Measurements from ENCODE around the gene MLXIPL.
"Not testable (repeated sequence)": the region's sequence is repeated elsewhere in the genome, so short reads cannot be mapped to it uniquely, and the experiment has no call there.

MLXIPL gene

DNA sequence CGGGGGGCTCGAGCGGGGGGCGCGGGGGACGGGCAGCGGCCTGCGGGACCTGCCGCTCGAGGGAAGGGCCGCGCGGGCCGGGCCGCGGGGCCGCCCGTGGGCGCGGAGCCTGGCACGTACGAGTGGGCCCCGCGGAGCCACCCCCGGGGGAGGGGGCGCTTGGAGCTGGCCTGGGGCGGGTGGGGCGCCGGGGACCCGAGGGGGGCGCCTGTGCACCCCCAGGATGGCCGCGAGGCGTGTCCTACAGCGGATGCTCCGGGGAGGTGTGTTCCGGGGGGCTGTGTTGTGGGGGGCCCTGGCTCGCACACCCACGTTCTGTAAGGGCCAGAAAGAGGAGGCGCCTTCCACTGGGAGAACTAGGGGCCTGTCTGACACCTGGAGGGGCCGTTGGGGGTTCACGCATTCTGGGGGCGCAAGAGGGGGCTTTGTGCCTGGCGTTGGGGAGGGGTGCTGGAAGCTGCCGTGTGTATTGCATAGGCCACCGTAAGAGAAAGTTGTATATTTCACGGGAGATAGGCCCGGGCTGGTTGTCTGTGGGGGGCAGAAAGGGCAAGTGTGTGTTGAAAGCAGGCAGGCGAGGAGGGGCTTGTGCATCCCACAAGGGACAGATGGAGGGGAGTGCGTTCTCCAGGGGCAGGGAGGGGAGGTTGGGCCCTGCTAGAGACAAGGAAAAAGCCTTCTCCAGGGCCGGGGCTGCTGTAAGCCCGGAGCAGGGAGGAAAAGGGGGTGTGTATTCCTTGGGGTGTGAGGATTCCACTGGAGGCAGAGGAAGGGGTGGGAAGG lies 44.0 kb upstream of the MLXIPL start:
- H3K9me3 ChIP-seq (ENCODE audit: insufficient read depth, low read length): peaks cover 5% of the 10 kb centered on the region; the same call in 1 of the 2 replicates
- peaks cover 15% of the 10 kb centered on the region for H3K4me1 ChIP-seq (ENCODE audit: insufficient read depth, insufficient read length)
- no peak for DNase-seq (ENCODE audit: low read depth, low spot score)
- H3K4me3 ChIP-seq (ENCODE audit: insufficient read length, low read depth): peak overlapping the region; percentile 47
- TF ChIP-seq ZNF274 (IDR thresholded peaks at IDR 0.05; ENCODE audit: low read depth, low read length): no peak
- TF ChIP-seq SUZ12 (IDR thresholded peaks at IDR 0.05; ENCODE audit: extremely low read depth, insufficient read depth, insufficient read length): no peak
- TF ChIP-seq YY1 (IDR thresholded peaks at IDR 0.05; ENCODE audit: insufficient read depth, insufficient read length): no peak
- no peaks in the 10 kb centered on the region for H3K36me3 ChIP-seq (ENCODE audit: insufficient read depth, insufficient read length, low read length)
- H3K27me3 ChIP-seq (ENCODE audit: insufficient read depth, insufficient read length): no peaks in the 10 kb centered on the region
- H3K9ac ChIP-seq (ENCODE audit: insufficient read length, low read depth): peak overlapping the region; percentile 74

DNA sequence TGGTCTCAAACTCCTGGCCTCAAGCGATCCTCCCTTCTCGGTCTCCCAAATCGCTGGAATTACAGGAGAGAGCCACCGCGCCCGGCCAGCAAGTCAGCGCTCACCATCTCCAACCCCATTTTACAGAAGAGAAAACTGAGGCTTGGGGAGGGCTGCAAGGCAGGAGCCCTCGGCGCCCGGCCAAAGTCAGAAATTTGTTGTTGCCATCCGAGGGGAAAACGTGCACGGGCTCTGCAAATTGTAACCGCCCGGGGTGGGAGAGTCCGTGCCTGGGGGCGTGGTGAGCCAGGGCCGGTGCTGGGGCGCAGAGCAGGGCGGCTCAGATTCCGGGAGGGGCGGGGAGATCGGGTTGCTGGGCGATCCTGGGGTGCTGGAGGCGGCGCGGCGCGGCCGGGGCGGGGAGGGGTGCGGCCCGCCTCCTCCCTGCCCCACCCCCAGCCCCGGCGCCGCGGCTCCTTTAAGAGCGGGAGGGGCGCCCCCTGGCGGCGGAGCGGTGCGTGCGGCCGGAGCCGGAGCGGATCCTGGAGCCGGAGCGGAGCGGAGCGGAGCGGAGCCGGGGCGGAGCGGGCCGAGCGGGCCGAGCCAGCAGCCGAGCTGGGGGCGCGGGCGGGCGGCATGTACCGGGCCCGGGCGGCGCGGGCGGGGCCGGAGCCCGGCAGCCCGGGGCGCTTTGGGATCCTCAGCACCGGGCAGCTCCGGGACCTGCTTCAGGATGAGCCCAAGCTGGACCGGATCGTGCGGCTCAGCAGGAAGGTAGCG lies 43.2 kb upstream of the MLXIPL start, which contains the start of gene VPS37D:
Gene VPS37D (plus strand): TSS at position 488 of the 759 bp plus-strand sequence. CDS start 128 bp downstream, at position 616.
- H3K9me3 ChIP-seq (ENCODE audit: insufficient read depth, low read length): peaks cover 5% of the 10 kb centered on the region; the same call in 1 of the 2 replicates
- H3K27me3 ChIP-seq (ENCODE audit: insufficient read depth, insufficient read length): no peaks in the 10 kb centered on the region
- H3K9ac ChIP-seq (ENCODE audit: insufficient read length, low read depth): peak within 1 kb of the TSS; percentile 74
- peaks cover 15% of the 10 kb centered on the region for H3K4me1 ChIP-seq (ENCODE audit: insufficient read depth, insufficient read length)
- H3K36me3 ChIP-seq (ENCODE audit: insufficient read depth, insufficient read length, low read length): no peaks in the 10 kb centered on the region
- peak; percentile 87 for DNase-seq (ENCODE audit: low read depth, low spot score)
- TF ChIP-seq SUZ12 (IDR thresholded peaks at IDR 0.05; ENCODE audit: extremely low read depth, insufficient read depth, insufficient read length) (no peak), ZNF274 (IDR thresholded peaks at IDR 0.05; ENCODE audit: low read depth, low read length) (no peak), YY1 (IDR thresholded peaks at IDR 0.05; ENCODE audit: insufficient read depth, insufficient read length) (no peak)
- H3K4me3 ChIP-seq (ENCODE audit: insufficient read length, low read depth): peak within 1 kb of the TSS; percentile 47

DNA sequence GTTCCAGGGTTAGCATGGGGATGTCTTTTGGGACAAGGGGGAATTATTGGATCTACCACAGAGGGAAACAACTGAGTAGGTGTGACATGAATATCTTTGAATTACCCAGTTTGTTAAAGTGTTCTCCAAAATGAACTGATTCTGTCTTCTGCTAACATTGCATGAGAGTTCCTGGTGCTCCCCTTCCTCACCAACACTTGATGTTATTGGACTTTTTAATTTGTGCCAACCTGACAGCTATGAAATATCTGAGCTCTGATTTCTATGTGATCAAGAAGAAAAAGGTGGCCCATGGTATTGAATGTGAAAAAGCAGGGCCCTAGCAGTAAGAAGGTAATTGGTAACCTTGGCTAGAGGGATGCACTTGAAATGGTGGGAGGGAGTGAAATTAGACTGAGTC lies 38.7 kb upstream of the MLXIPL start:
- H3K9me3 ChIP-seq (ENCODE audit: insufficient read depth, low read length): no peaks in the 10 kb centered on the region
- TF ChIP-seq ZNF274 (IDR thresholded peaks at IDR 0.05; ENCODE audit: low read depth, low read length) (no peak), SUZ12 (IDR thresholded peaks at IDR 0.05; ENCODE audit: extremely low read depth, insufficient read depth, insufficient read length) (no peak), YY1 (IDR thresholded peaks at IDR 0.05; ENCODE audit: insufficient read depth, insufficient read length) (no peak)
- H3K9ac ChIP-seq (ENCODE audit: insufficient read length, low read depth): no peak overlapping the region
- H3K4me1 ChIP-seq (ENCODE audit: insufficient read depth, insufficient read length): no peaks in the 10 kb centered on the region
- no peak overlapping the region for H3K4me3 ChIP-seq (ENCODE audit: insufficient read length, low read depth)
- H3K27me3 ChIP-seq (ENCODE audit: insufficient read depth, insufficient read length): no peaks in the 10 kb centered on the region
- H3K36me3 ChIP-seq (ENCODE audit: insufficient read depth, insufficient read length, low read length): no peaks in the 10 kb centered on the region
- no peak for DNase-seq (ENCODE audit: low read depth, low spot score)

DNA sequence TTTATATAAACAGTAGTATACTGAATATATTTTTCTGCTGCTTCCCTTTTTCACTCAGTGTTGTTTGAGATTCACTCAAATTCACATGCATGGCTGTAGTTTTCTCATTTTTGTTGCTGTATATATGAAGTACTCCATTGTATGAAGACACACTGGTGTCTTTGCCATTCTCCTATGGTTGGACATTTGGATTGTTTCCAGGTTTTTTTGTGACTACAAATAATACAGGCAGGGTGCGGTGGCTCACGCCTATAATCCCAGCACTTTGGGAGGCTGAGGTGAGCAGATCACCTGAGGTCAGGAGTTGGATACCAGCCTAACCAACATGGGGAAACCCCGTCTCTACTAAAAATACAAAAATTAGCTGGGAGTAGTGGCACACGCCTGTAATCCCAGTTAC lies 36.3 kb upstream of the MLXIPL start:
- not testable (repeated sequence) for H3K36me3 ChIP-seq (ENCODE audit: insufficient read depth, insufficient read length, low read length); DNase-seq (ENCODE audit: low read depth, low spot score); H3K4me1 ChIP-seq (ENCODE audit: insufficient read depth, insufficient read length); H3K9ac ChIP-seq (ENCODE audit: insufficient read length, low read depth); H3K9me3 ChIP-seq (ENCODE audit: insufficient read depth, low read length); H3K27me3 ChIP-seq (ENCODE audit: insufficient read depth, insufficient read length); H3K4me3 ChIP-seq (ENCODE audit: insufficient read length, low read depth)

DNA sequence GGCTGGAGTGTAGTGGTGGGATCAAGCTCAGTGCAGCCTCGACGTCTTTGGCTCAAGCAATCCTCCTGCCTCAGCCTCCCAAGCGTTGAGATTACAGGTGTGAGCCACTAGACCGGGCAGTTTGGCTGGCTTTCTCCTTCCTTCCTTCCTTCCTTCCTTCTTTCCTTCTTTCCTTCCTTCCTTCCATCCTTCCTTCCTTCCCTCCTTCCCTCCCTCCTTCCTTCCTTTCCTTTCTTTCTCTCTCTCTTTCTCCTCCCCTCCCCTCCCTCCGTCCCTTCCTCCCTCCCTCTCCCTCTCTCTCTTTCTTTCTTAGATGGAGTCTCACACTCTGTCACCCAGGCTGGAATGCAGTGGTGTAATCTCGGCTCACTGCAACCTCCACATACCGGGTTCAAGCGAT lies 35.7 kb upstream of the MLXIPL start:
- H3K36me3 ChIP-seq (ENCODE audit: insufficient read depth, insufficient read length, low read length): no peaks in the 10 kb centered on the region
- no peak overlapping the region for H3K9ac ChIP-seq (ENCODE audit: insufficient read length, low read depth)
- TF ChIP-seq ZNF274 (IDR thresholded peaks at IDR 0.05; ENCODE audit: low read depth, low read length) (no peak), YY1 (IDR thresholded peaks at IDR 0.05; ENCODE audit: insufficient read depth, insufficient read length) (no peak), SUZ12 (IDR thresholded peaks at IDR 0.05; ENCODE audit: extremely low read depth, insufficient read depth, insufficient read length) (no peak)
- no peak for DNase-seq (ENCODE audit: low read depth, low spot score)
- no peaks in the 10 kb centered on the region for H3K4me1 ChIP-seq (ENCODE audit: insufficient read depth, insufficient read length)
- H3K4me3 ChIP-seq (ENCODE audit: insufficient read length, low read depth): no peak overlapping the region
- no peaks in the 10 kb centered on the region for H3K27me3 ChIP-seq (ENCODE audit: insufficient read depth, insufficient read length)
- H3K9me3 ChIP-seq (ENCODE audit: insufficient read depth, low read length): no peaks in the 10 kb centered on the region

DNA sequence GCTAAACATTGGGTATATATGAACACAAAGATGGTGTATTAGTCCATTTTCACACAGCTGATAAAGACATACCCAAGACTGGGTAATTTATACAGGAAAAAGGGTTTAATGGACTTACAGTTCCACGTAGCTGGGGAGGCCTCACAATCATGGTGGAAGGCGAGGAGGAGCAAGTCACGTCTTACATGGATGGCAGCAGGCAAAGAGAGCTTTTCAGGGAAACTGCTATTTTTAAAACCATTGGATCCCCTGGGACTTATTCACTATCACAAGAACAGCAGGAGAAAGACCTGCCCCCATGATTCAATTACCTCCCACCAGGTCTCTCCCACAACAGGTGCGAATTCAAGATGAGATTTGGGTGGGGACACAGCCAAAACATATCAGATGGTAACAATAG lies 31.0 kb upstream of the MLXIPL start:
- H3K36me3 ChIP-seq (ENCODE audit: insufficient read depth, insufficient read length, low read length); H3K4me3 ChIP-seq (ENCODE audit: insufficient read length, low read depth); H3K9ac ChIP-seq (ENCODE audit: insufficient read length, low read depth); H3K9me3 ChIP-seq (ENCODE audit: insufficient read depth, low read length); H3K4me1 ChIP-seq (ENCODE audit: insufficient read depth, insufficient read length); DNase-seq (ENCODE audit: low read depth, low spot score); H3K27me3 ChIP-seq (ENCODE audit: insufficient read depth, insufficient read length): not testable (repeated sequence)

DNA sequence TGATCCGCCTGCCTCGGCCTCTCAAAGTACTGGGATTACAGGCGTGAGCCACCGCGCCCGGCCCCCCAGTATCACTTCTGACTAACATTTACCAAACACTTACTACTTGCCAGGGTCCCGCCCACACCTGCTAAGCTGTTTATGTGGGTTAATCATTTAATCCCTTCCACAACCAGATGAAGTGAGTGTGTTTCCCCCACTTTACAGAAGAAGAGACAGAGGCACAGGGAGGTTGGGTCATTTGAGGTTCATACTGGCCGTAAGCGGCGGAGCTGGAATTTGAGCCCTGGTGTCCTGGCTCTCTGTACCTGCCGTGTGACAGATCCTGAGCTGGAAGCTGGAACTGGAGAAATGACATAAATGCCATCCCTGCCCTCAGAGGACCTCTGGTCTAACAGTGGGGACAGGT lies 28.2 kb upstream of the MLXIPL start:
- Histone ChIP-seq H3K4me3 (ENCODE audit: insufficient read length, low read depth) (no peak overlapping the region), H3K4me1 (ENCODE audit: insufficient read depth, insufficient read length) (no peaks in the 10 kb centered on the region), H3K36me3 (ENCODE audit: insufficient read depth, insufficient read length, low read length) (no peaks in the 10 kb centered on the region), H3K9ac (ENCODE audit: insufficient read length, low read depth) (no peak overlapping the region), H3K27me3 (ENCODE audit: insufficient read depth, insufficient read length) (peaks cover 19% of the 10 kb centered on the region), H3K9me3 (ENCODE audit: insufficient read depth, low read length) (no peaks in the 10 kb centered on the region)
- DNase-seq (ENCODE audit: low read depth, low spot score): no peak
- TF ChIP-seq SUZ12 (IDR thresholded peaks at IDR 0.05; ENCODE audit: extremely low read depth, insufficient read depth, insufficient read length) (no peak), ZNF274 (IDR thresholded peaks at IDR 0.05; ENCODE audit: low read depth, low read length) (no peak), YY1 (IDR thresholded peaks at IDR 0.05; ENCODE audit: insufficient read depth, insufficient read length) (no peak)

Measured in NT2/D1 (cell line).